ENCODE data around the gene MRPS6.

Gene MRPS6

GRCh38 chr21:34131586-34131985, 58.2 kb downstream of the MRPS6 start:
- no peak for TF ChIP-seq CTCF (IDR thresholded peaks at IDR 0.05; ENCODE audit: low read depth, low read length)
- H3K4me3 ChIP-seq (ENCODE audit: low read depth, low read length): no peak overlapping the region

DNA sequence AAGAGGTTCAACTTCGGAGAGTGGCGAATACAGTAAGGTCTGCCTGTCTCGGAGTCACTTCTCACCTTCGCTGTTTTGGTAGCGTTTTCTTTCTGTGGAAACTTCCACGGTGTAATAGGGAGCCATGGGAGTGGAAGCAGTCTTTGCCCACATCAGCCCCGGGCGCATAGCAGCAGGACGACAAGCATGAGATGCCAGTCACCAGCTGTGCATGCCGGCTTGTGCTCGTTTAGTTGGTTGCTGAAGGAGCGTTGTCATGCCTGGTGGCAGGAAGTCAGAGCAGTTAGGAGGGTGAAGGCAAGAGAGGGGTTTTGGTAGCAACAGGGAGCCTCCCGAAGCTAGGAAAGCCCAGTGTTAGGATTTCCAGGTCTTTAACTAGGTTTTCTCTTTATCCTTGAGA, 58.8 kb downstream of the MRPS6 start:
- TF ChIP-seq CTCF (IDR thresholded peaks at IDR 0.05; ENCODE audit: low read depth, low read length): no peak
- no peak overlapping the region for H3K4me3 ChIP-seq (ENCODE audit: low read depth, low read length)

- no peak for TF ChIP-seq CTCF (IDR thresholded peaks at IDR 0.05; ENCODE audit: low read depth, low read length)
- H3K4me3 ChIP-seq (ENCODE audit: low read depth, low read length): no peak overlapping the region
These were observed 59.5 kb downstream of the MRPS6 start for GRCh38 chr21:34132926-34133325.

DNA sequence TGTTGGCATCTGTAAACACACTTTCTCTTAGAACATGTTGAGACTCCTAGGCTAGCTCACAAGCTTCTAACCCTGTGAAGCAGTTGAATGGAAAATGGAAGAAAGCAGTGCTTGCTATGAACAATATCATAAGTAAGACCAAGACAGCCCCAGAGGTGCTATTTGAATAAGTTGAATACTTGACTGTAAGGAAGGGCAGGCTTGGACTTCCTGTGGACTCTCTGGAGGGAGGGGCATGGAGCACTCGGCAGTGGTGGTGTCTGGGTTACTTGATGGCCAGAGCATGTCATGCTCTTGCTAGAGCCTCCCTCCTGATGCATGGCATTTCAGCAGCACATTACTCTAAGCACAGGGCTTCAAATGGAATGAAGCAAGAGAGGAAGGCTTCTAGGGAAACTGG, 60.0 kb downstream of the MRPS6 start:
- no peak overlapping the region for H3K4me3 ChIP-seq (ENCODE audit: low read depth, low read length)
- no peak for TF ChIP-seq CTCF (IDR thresholded peaks at IDR 0.05; ENCODE audit: low read depth, low read length)

DNA sequence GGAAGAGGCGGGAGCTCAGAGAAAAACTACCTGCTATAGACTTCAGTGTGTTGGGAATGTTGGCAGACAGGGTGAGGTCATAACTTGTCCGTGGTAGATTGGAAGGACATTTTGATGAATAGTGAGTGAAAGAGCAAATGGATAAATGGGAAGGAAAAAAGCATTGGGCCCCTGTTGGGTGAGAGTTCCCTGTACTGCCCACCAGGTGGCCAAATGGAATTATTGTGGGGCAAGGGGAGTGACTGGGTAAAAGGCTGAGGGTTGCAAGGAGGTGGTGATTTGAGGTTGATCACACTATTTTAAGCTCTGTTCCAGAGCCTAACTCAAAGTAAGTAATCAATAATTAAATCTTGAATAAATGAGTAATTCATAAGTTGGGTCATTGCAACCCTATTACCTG, 60.4 kb downstream of the MRPS6 start:
- H3K4me3 ChIP-seq (ENCODE audit: low read depth, low read length): no peak overlapping the region
- TF ChIP-seq CTCF (IDR thresholded peaks at IDR 0.05; ENCODE audit: low read depth, low read length): no peak

GRCh38 chr21:34135330-34135729, 62.0 kb downstream of the MRPS6 start:
- H3K4me3 ChIP-seq (ENCODE audit: low read depth, low read length): no peak overlapping the region
- TF ChIP-seq CTCF (IDR thresholded peaks at IDR 0.05; ENCODE audit: low read depth, low read length): no peak

GRCh38 chr21:34141373-34141772, 68.0 kb downstream of the MRPS6 start:
- TF ChIP-seq CTCF (IDR thresholded peaks at IDR 0.05; ENCODE audit: low read depth, low read length): no peak
- H3K4me3 ChIP-seq (ENCODE audit: low read depth, low read length): no peak overlapping the region
